ENCODE measurements around the gene RHBDF1. TPM values are rescaled to one million over a fixed set of nuclear protein-coding genes. Genes with fewer than 3 reads are reported as not detected.

Gene RHBDF1
- total and polyA plus RNA-seq, 9 of the 15 experiments (the other 6 are each of a cell fraction or from before 2014, with no cell fraction given) = 1.0 to 8.2 (median 4.2) TPM

DNA sequence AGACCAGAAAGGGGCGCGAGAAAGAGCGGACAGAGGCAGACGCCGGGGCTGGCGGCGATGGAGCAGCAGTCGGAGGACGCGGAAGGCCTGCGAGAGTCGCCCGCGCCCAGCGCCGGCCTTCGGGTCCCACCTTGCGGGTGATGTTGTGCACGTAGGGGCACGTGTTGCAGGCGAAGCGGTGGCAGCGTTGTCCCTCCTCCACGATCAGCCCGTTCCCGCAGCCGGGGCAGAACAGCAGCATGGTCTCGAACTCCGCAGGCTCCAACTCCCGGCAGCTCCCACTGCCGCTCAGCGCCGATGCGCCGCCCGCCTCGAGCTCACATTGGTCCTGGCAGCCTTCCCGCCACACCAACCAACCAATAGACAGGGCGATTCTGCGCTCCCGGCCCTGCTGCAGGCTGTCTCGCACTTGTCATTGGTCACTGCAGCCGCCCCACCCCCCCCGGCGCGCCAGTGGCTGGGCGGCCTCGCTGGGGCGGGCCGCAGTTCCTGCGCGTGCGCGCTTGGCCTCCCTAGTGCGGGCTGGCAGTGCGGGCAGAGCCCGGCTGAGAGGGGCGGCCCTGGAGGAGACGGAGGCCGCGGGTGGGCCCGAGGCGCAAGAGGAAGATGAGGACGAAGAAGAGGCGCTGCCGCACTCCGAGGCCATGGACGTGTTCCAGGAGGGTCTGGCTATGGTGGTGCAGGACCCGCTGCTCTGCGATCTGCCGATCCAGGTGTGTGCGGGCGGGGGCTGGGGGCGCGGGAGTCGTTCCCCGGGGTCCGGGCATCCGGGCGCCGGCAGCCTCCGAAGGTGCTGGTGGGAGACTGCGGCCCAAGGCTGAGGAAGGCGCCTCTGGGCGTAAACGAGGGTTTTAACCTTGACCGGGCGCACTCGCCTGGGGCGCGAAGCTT lies 18.8 kb downstream of the RHBDF1 start, which contains the start of the genes POLR3K and SNRNP25 (continued):
- peak; percentile 35; the same call in 1 of the 2 replicates for TF ChIP-seq ZNF592 (IDR thresholded peaks at IDR 0.05)
- TF ChIP-seq ZNF707 (CRISPR knock-in tag; conservative IDR thresholded peaks at IDR 0.05) = no peak
- TF ChIP-seq HMGN3 (IDR thresholded peaks at IDR 0.05; ENCODE audit: borderline replicate concordance, extremely low read depth, insufficient read length, low read depth, low read length) = peak; percentile 23
- TF ChIP-seq RHOXF2B (CRISPR knock-in tag; conservative IDR thresholded peaks at IDR 0.05) = no peak
- TF ChIP-seq, protein P1, sequence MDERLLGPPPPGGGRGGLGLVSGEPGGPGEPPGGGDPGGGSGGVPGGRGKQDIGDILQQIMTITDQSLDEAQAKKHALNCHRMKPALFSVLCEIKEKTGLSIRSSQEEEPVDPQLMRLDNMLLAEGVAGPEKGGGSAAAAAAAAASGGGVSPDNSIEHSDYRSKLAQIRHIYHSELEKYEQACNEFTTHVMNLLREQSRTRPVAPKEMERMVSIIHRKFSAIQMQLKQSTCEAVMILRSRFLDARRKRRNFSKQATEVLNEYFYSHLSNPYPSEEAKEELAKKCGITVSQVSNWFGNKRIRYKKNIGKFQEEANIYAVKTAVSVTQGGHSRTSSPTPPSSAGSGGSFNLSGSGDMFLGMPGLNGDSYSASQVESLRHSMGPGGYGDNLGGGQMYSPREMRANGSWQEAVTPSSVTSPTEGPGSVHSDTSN (CRISPR knock-in tag; IDR thresholded peaks at IDR 0.05; ENCODE audit: low read depth) = peak; percentile 25; the same call in 1 of the 2 replicates
- TF ChIP-seq, protein P1 (tag; conservative IDR thresholded peaks at IDR 0.05; ENCODE audit: low read depth) = peak; percentile 75
- no peak for TF ChIP-seq ZBTB17 (CRISPR knock-in tag; IDR thresholded peaks at IDR 0.05)
- TF ChIP-seq E2F4 (CRISPR knock-in tag; IDR thresholded peaks at IDR 0.05; ENCODE audit: low read depth) = peak; percentile 83; the same call in 1 of the 2 replicates
- peak; percentile 90; the same call in 1 of the 2 replicates for TF ChIP-seq PHF8 (IDR thresholded peaks at IDR 0.05; ENCODE audit: borderline replicate concordance, low read length)
- TF ChIP-seq, protein P2, sequence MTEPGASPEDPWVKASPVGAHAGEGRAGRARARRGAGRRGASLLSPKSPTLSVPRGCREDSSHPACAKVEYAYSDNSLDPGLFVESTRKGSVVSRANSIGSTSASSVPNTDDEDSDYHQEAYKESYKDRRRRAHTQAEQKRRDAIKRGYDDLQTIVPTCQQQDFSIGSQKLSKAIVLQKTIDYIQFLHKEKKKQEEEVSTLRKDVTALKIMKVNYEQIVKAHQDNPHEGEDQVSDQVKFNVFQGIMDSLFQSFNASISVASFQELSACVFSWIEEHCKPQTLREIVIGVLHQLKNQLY (CRISPR knock-in tag; conservative IDR thresholded peaks at IDR 0.05) = no peak; a peak in 1 of 4 replicates
- TF ChIP-seq YY1 (IDR thresholded peaks at IDR 0.05; ENCODE audit: borderline replicate concordance in 1 of 3, control insufficient read depth in 1 of 3, extremely low read depth in 1 of 3, insufficient read depth in 3 of 3, insufficient read length in 1 of 3, insufficient replicate concordance in 2 of 3, low read depth in 1 of 3, low read length in 2 of 3) = peak in 1 of 3 experiments; percentile 6
- TF ChIP-seq MAFK (IDR thresholded peaks at IDR 0.05; ENCODE audit: low read length) = no peak
- TF ChIP-seq POLR2AphosphoS5 (IDR thresholded peaks at IDR 0.05; ENCODE audit: control insufficient read depth, insufficient read depth, low read depth, low read length) = peak; percentile 45; the same call in 1 of the 2 replicates
- no peak for TF ChIP-seq ZNF197 (CRISPR knock-in tag; IDR thresholded peaks at IDR 0.05; ENCODE audit: low read depth)
- TF ChIP-seq SMARCA5 (IDR thresholded peaks at IDR 0.05) = no peak
